HG02571 (cell line): ENCODE results near the gene FOXP4.

Experiments used
- ATAC-seq: cut with Tn5 transposase; IDR thresholded peaks from one replicate; pipeline ENCODE4 v1.9.1; 2021; ENCODE audit warnings: mild to moderate bottlenecking, moderate library complexity; ENCODE audit not compliant: unreplicated experiment

The FOXP4 gene

GRCh38 chr6:41641352-41641925, 95.3 kb downstream of the FOXP4 start:
- no peak for ATAC-seq

DNA sequence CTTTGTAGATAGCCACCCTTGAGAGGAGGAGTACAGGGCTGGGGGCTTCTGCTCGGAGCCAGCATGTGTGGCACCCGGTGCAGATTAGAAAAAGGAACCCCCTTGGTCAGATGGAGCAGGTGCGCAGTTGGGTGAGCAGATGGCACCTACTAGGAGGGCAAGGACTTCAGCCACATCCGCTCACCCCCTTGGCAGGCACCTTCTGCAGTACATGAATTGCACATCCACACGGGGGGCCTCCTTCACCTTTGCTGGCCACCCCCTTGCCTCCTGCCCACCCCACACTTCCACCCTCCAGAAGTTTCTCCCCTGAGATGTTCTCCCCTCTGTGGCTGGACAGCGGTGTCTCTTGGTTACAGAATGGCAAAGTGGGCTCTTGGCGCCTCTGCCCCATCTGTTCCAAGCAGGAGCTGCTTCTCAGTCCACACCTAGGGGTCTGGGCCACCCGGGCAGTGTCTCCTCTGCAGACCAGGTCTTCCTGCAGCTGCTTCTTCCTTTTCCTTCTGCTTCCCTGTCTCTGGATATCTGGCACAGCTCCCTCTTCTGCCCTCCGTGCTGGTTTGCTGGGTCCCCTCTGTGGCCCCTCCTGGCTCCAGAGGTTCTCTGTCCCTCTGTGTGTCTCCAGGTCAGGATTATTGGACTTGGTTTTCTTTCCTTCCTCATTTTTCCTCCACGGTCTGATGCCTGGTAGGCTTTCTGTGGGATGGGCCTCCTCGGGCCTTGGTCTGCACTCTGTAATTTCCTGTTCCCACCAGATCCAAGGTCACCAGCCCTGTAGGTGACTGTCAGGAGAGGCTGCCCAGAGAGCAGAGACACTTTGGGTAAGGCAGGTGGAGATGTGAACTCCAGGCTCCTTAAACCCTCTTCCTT, 96.1 kb downstream of the FOXP4 start:
- ATAC-seq, result no peak

- no peak for ATAC-seq
Observed at GRCh38 chr6:41642960-41643898, 97.0 kb downstream of the FOXP4 start.

DNA sequence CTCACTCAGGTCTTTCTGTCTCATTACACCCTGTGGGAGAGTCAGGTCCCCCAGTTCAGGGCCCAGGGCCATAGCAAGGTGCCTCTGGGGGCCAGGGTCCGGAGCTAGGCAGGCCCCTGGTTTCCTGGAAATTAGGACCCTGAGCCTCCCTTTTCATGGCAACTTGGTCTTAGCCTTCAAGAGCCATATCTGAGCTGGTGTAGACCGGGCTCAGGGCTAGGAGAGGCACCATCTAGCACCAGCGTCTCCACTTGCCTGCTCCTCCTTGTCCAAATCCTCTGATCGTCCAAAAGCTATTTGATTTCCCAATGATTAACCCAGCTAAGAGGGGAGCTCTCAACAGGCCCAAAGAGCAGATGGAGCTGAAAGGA, 97.7 kb downstream of the FOXP4 start:
- ATAC-seq, result no peak

DNA sequence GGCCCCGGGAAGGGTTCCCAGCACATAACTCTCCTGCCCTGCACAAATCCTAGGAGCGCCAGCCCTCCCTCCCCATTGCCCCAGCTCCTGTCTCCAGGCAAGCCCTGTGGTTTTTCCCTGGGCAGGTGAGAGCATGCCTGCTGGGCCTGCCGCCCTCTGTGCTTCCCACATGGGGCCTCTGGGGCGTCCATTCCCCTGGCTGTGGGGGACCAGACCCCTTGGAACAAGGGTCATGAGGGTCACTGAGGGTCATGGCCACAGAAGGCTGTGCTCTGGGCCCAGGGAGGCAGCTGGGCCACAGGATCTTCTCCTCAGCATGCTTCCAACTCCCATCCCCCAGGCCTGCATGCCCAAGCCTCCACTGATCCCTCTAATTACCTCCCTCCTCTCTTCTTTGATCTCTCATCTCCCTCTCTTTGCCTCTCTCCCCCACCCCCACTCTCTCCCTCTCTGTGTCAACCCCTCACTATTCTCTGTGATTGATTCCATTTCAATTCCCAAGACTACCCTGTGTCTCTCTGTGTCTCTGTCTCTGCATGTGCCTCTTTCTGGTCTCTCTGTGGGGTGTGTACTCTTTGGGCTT, 98.2 kb downstream of the FOXP4 start:
- no peak for ATAC-seq

DNA sequence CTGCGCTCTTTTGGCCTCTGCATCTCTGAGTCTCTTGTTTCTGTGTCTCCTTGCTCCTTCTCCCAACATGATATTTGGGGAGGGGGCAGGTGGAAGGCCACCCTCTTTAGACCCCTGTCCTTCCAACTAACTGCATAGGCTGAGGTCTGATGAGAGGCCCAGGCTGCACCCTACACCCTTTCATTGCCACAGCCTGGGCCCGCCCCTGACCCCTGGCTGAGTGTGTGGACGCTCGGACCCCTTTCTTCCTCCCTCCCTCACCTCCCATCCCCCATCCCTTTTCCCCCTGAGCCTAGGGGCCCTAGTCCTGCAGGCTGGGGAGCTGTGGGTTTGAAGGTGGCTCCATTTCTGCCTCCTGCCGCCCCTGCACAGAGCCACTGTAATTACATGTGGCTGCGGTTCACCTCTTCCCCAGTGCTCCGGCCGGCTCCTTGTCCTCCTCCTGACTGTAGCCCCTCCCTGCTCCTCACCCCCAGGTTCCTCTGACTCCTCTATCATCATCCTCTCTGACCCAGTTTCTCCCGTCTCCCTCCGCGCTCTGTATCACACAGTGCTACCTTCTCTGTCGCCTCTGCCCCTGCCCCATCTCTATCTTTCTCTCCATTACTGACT, 98.9 kb downstream of the FOXP4 start:
- no peak for ATAC-seq

GRCh38 chr6:41646026-41646795, 100.0 kb downstream of the FOXP4 start:
- ATAC-seq, result no peak

GRCh38 chr6:41647061-41647511, 100.9 kb downstream of the FOXP4 start:
- no peak for ATAC-seq

GRCh38 chr6:41648070-41648585, 101.9 kb downstream of the FOXP4 start:
- ATAC-seq, result no peak

- no peak for ATAC-seq
Observed at GRCh38 chr6:41648921-41649320, 102.7 kb downstream of the FOXP4 start.

DNA sequence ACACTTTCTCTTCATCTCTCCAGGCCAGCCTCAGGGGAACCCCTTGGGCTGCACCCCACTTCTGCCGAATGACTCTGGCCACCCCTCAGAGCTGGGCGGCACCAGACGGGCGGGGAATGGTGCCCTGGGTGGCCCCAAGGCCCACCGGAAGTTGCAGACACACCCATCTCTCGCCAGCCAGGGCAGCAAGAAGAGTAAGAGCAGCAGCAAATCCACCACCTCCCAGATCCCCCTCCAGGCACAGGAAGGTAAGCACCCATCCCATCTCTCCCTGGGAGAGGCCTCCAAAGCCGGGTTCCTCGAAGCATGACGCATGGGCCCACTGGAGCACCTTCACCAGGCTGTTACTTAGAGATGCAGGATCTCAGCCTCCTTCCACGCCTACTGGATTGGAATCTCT, 103.4 kb downstream of the FOXP4 start:
- no peak for ATAC-seq

- ATAC-seq, result no peak
Observed at GRCh38 chr6:41650120-41650519, 103.9 kb downstream of the FOXP4 start.

- ATAC-seq, result no peak
Observed at GRCh38 chr6:41651246-41651961, 105.2 kb downstream of the FOXP4 start.
